Measurements from ENCODE around the gene PBX3. TPM values are rescaled to one million over a fixed set of nuclear protein-coding genes. Genes with fewer than 3 reads are reported as not detected.

PBX3 gene
- total and polyA plus RNA-seq, 2 of the 13 experiments (the other 11 are each of a cell fraction or from before 2014, with no cell fraction given), result 6.0 to 11.2 TPM

DNA sequence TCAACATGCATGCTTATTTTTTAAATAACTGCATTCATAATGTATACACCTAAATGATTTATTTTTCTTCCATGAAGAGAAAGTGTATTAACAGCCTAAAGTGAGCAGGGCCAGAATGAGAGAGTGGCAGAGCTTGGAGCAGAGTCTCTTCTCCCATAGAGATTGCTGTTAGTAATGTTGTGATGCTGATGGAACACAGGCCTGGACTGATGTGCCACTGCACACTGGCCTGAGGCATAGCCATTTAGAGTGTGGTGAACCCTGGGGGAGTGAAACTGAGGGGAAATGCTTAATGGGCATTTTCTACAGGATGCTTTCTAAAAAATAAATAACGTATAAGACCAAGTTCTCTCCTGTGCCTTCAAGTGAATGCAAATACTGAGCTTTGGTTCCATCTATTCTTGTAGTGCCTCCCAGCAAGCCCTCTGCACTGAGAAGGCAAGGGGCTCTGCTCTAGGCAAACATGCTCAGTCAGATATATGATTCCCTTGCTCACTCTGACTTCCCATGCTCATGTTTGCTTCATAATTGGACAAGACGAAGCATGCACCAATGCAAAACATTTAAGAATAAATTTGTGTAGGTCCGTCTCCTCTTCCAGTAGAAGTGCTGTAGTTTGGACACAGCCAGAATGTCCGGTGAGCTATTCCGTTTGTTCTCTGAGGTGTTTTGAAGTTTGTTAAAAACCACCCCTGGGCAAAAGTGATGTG is 185.7 kb downstream of the PBX3 start (continued):
- TF ChIP-seq, protein P1, sequence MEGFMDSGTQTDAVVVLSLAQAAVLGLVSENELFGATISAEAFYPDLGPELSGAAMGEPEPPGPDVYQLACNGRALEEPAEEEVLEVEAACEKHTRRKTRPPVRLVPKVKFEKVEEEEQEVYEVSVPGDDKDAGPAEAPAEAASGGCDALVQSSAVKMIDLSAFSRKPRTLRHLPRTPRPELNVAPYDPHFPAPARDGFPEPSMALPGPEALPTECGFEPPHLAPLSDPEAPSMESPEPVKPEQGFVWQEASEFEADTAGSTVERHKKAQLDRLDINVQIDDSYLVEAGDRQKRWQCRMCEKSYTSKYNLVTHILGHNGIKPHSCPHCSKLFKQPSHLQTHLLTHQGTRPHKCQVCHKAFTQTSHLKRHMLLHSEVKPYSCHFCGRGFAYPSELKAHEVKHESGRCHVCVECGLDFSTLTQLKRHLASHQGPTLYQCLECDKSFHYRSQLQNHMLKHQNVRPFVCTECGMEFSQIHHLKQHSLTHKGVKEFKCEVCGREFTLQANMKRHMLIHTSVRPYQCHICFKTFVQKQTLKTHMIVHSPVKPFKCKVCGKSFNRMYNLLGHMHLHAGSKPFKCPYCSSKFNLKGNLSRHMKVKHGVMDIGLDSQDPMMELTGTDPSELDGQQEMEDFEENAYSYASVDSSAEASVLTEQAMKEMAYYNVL (CRISPR knock-in tag; IDR thresholded peaks at IDR 0.05; ENCODE audit: borderline replicate concordance), result no peak
- no peak for TF ChIP-seq USF2 (IDR thresholded peaks at IDR 0.05; ENCODE audit: low read depth, low read length)
- no peak for TF ChIP-seq USF2 (CRISPR knock-in tag; IDR thresholded peaks at IDR 0.05; ENCODE audit: borderline replicate concordance)
- TF ChIP-seq ZNF34 (CRISPR knock-in tag; IDR thresholded peaks at IDR 0.05; ENCODE audit: borderline replicate concordance), result no peak
- no peak for TF ChIP-seq MXI1 (IDR thresholded peaks at IDR 0.05; ENCODE audit: borderline replicate concordance, low read depth, low read length)
- no peak for TF ChIP-seq BRCA1 (CRISPR knock-in tag; IDR thresholded peaks at IDR 0.05)
- TF ChIP-seq ZNF747 (CRISPR knock-in tag; IDR thresholded peaks at IDR 0.05; ENCODE audit: borderline replicate concordance), result no peak
- no peak for TF ChIP-seq ZBTB26 (CRISPR knock-in tag; IDR thresholded peaks at IDR 0.05; ENCODE audit: borderline replicate concordance)
- no peak for TF ChIP-seq SUZ12 (IDR thresholded peaks at IDR 0.05; ENCODE audit: low read depth, low read length)

All from HepG2 (cell line).